Mesenchymal stem cell (in vitro differentiated cells and primary cell): ENCODE results near the gene GRK4.

Experiments used
- DNase-seq: peaks from one replicate; pipeline ENCODE4 v3.0.0-alpha.2; 2013
- H2AFZ ChIP-seq: one replicate; pipeline ENCODE4 v1.6.1; 2013; ENCODE audit warnings: low read depth, mild to moderate bottlenecking, control low read depth, inconsistent platforms, low read length, moderate library complexity
- H2AK5ac ChIP-seq: 2 replicates; pipeline ENCODE4 v1.6.1; 2013; ENCODE audit warnings: low read length, moderate library complexity, mild to moderate bottlenecking, inconsistent platforms; ENCODE audit not compliant: severe bottlenecking
- H2BK120ac ChIP-seq: one replicate; pipeline ENCODE4 v1.6.1; 2013; ENCODE audit warnings: low read depth, mild to moderate bottlenecking, inconsistent platforms, low read length, moderate library complexity
- H2BK12ac ChIP-seq, 2 experiments: one replicate each; pipeline ENCODE4 v1.6.1; 2013; ENCODE audit warnings: inconsistent platforms in 2 of 2, low read length in 2 of 2, mild to moderate bottlenecking in 2 of 2, moderate library complexity in 2 of 2, control low read depth in 1 of 2
- H2BK15ac ChIP-seq: one replicate; pipeline ENCODE4 v1.6.1; 2013; ENCODE audit warnings: mild to moderate bottlenecking, low read depth, inconsistent platforms; ENCODE audit not compliant: poor library complexity, severe bottlenecking
- H2BK5ac ChIP-seq: 2 replicates; pipeline ENCODE4 v1.6.1; 2013; ENCODE audit warnings: low read depth, mild to moderate bottlenecking, low read length, control low read depth, inconsistent platforms; ENCODE audit not compliant: poor library complexity, severe bottlenecking
- H3K14ac ChIP-seq, 2 experiments: one replicate each; pipeline ENCODE4 v1.6.1; 2013; ENCODE audit warnings: inconsistent platforms in 2 of 2, low read length in 2 of 2, control low read depth in 1 of 2, mild to moderate bottlenecking in 1 of 2, moderate library complexity in 1 of 2
- H3K18ac ChIP-seq, 2 experiments: one replicate each; pipeline ENCODE4 v1.6.1; 2013; ENCODE audit warnings: inconsistent platforms in 2 of 2, low read length in 2 of 2, control low read depth in 1 of 2, low read depth in 1 of 2, mild to moderate bottlenecking in 1 of 2
- H3K23ac ChIP-seq, 2 experiments: one replicate each; pipeline ENCODE4 v1.6.1; 2013; ENCODE audit warnings: inconsistent platforms in 2 of 2, low read length in 2 of 2, mild to moderate bottlenecking in 2 of 2, moderate library complexity in 2 of 2, control low read depth in 1 of 2
- H3K27ac ChIP-seq: 2 replicates; pipeline ENCODE4 v1.5.1; 2013; ENCODE audit warnings: mild to moderate bottlenecking, moderate library complexity, low read length, control low read depth, inconsistent platforms; ENCODE audit not compliant: poor library complexity, severe bottlenecking
- H3K27me3 ChIP-seq, 2 experiments: 2 replicates each; pipeline versions ENCODE4 v1.6.1 to v1.7.0; 2013; ENCODE audit warnings: low read length in 2 of 2, mild to moderate bottlenecking in 2 of 2, moderate library complexity in 2 of 2, control low read depth in 1 of 2, inconsistent platforms in 1 of 2; ENCODE audit not compliant: control insufficient read depth in 1 of 2, insufficient read depth in 1 of 2
- H3K36me3 ChIP-seq, 2 experiments: 2 replicates each; pipeline versions ENCODE4 v1.6.1 to v1.7.0; 2013; ENCODE audit warnings: low read length in 2 of 2, control low read depth in 1 of 2, inconsistent platforms in 1 of 2, low read depth in 1 of 2, mild to moderate bottlenecking in 1 of 2; ENCODE audit not compliant: insufficient read depth in 2 of 2, control insufficient read depth in 1 of 2
- H3K4ac ChIP-seq, 2 experiments: one replicate each; pipeline ENCODE4 v1.6.1; 2013; ENCODE audit warnings: inconsistent platforms in 2 of 2, low read length in 2 of 2, mild to moderate bottlenecking in 2 of 2, moderate library complexity in 2 of 2, control low read depth in 1 of 2, low read depth in 1 of 2
- H3K4me1 ChIP-seq: 2 replicates; pipeline ENCODE4 v1.6.1; 2013; ENCODE audit warnings: low read depth, low read length, control low read depth; ENCODE audit not compliant: control insufficient read depth, insufficient read depth
- H3K4me2 ChIP-seq: 2 replicates; pipeline ENCODE4 v1.6.1; 2013; ENCODE audit warnings: low read length, mild to moderate bottlenecking, inconsistent platforms; ENCODE audit not compliant: poor library complexity, severe bottlenecking
- H3K4me3 ChIP-seq, 2 experiments: 2 replicates each; pipeline versions ENCODE4 v1.5.1 to v1.7.0; 2013; ENCODE audit warnings: low read length in 2 of 2, mild to moderate bottlenecking in 2 of 2, control low read depth in 1 of 2, low read depth in 1 of 2; ENCODE audit not compliant: insufficient read depth in 1 of 2
- H3K79me1 ChIP-seq: replicated peaks from 2 replicates; pipeline ENCODE4 v1.6.1; 2013; ENCODE audit warnings: mild to moderate bottlenecking, control low read depth, low read length, inconsistent platforms; ENCODE audit not compliant: poor library complexity, severe bottlenecking
- H3K9ac ChIP-seq: 2 replicates; pipeline ENCODE4 v1.7.0; 2013; ENCODE audit warnings: mild to moderate bottlenecking, low read length, moderate library complexity
- H3K9me3 ChIP-seq: 2 replicates; pipeline ENCODE4 v1.7.0; 2013; ENCODE audit warnings: mild to moderate bottlenecking, low read length; ENCODE audit not compliant: control insufficient read depth
- H4K8ac ChIP-seq: one replicate; pipeline ENCODE4 v1.6.1; 2013; ENCODE audit warnings: inconsistent platforms, mild to moderate bottlenecking, low read length, moderate library complexity
- H4K91ac ChIP-seq: one replicate; pipeline ENCODE4 v1.6.1; 2013; ENCODE audit warnings: mild to moderate bottlenecking, low read length, inconsistent platforms
- WGBS: methylation state at CpG from one replicate; pipeline ENCODE4 v1.1.7; 2013; ENCODE audit warnings: mixed read lengths; 5-methylcytosine and 5-hydroxymethylcytosine counted together

GRK4 gene

GRCh38 chr4:2923141-2923551 lies 40.2 kb upstream of the GRK4 start:
- Histone ChIP-seq H3K18ac (peak overlapping the region in 1 of 2 experiments; percentile 46), H4K91ac (peak overlapping the region; percentile 61), H3K36me3 (peaks cover 50 to 51% of the 10 kb centered on the region in 2 experiments), H2BK12ac (peak overlapping the region; percentile 51 to 83), H3K4me3 (no peak overlapping the region), H2BK5ac (peak overlapping the region; percentile 2), H3K9me3 (no peaks in the 10 kb centered on the region), H3K4ac (peak overlapping the region in 1 of 2 experiments; percentile 52), H2BK15ac (no peak overlapping the region), H2AFZ (no peak overlapping the region), H3K4me1 (peaks cover 26% of the 10 kb centered on the region), H3K9ac (no peak overlapping the region), H4K8ac (no peak overlapping the region), H3K79me1 (peaks cover 26% of the 10 kb centered on the region), H2AK5ac (peak overlapping the region; percentile 18), H3K27ac (peak overlapping the region; percentile 77), H2BK120ac (no peak overlapping the region), H3K4me2 (no peak overlapping the region), H3K14ac (peak overlapping the region in 1 of 2 experiments; percentile 66), H3K23ac (no peak overlapping the region), H3K27me3 (no peaks in the 10 kb centered on the region)
- peak; percentile 88 for DNase-seq
- 88% methylated on average over 10 of the region's 10 CpGs for WGBS

DNA sequence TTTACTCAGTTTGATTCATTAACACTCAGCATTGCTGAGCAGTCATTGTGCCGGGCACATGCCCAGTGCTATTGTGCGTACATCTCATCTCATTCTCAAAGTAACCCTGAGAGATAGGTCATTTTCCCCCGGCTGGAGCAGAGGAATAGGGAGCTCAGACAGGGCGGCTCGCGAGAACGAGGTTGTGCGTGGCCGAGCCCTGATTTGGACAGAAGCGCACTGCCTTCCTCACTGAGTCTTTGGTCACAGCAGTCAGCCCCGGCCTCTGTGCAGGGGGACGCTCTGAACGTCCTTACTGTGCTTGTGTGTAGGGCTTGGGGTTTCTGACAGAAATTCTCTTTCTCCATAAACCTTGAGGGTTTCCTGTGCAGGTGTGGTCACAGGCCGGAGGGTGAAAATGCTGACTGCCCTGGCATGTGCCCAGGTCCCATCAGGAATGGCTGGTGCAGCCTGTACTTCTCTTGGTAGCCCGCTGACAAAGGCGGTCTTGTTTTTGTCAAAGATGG lies 39.6 kb upstream of the GRK4 start:
- Histone ChIP-seq H3K27me3 (no peaks in the 10 kb centered on the region), H3K9ac (no peak overlapping the region), H3K27ac (peak overlapping the region; percentile 77), H3K4me1 (peaks cover 26% of the 10 kb centered on the region), H3K4me2 (no peak overlapping the region), H2BK12ac (no peak overlapping the region), H3K4me3 (no peak overlapping the region), H3K23ac (no peak overlapping the region), H3K9me3 (no peaks in the 10 kb centered on the region), H2BK15ac (no peak overlapping the region), H3K36me3 (peaks cover 55 to 56% of the 10 kb centered on the region in 2 experiments), H3K14ac (no peak overlapping the region), H4K91ac (peak overlapping the region; percentile 14), H2AFZ (no peak overlapping the region), H2BK120ac (no peak overlapping the region), H2AK5ac (no peak overlapping the region), H4K8ac (no peak overlapping the region), H3K4ac (no peak overlapping the region), H2BK5ac (no peak overlapping the region), H3K18ac (peak overlapping the region in 1 of 2 experiments; percentile 46), H3K79me1 (peaks cover 30% of the 10 kb centered on the region)
- WGBS: 97% methylated on average over 16 of the region's 16 CpGs
- DNase-seq: no peak

DNA sequence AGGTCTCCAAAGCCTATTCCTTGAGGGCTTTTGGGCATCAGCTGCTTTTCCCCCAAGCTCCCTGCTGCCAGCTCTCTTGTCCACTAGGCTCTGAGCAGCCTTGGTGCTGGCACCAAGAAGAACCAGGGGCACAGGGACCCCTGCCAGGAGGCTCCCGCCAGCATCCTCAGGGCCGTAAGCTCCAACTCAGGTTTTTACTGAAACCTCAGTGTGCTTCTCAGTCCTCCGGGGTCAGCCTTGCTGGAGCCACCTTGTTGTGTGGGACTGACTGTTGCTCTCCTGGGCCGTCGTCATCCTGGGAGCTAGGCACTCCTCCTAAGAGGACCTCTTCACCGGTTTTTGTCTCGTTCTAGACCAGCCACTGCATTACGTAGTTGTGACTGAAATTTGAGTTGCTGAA lies 39.1 kb upstream of the GRK4 start:
- WGBS: 95% methylated on average over 8 of the region's 8 CpGs
- Histone ChIP-seq H3K14ac (no peak overlapping the region), H3K9ac (no peak overlapping the region), H3K79me1 (peaks cover 30% of the 10 kb centered on the region), H2AFZ (no peak overlapping the region), H3K9me3 (no peaks in the 10 kb centered on the region), H3K27me3 (no peaks in the 10 kb centered on the region), H3K4me1 (peaks cover 26% of the 10 kb centered on the region), H2BK12ac (no peak overlapping the region), H3K23ac (no peak overlapping the region), H2BK15ac (no peak overlapping the region), H2BK120ac (no peak overlapping the region), H3K4ac (no peak overlapping the region), H4K8ac (no peak overlapping the region), H4K91ac (no peak overlapping the region), H2BK5ac (no peak overlapping the region), H3K27ac (no peak overlapping the region), H2AK5ac (no peak overlapping the region), H3K36me3 (peaks cover 57 to 62% of the 10 kb centered on the region in 2 experiments), H3K18ac (no peak overlapping the region), H3K4me2 (no peak overlapping the region), H3K4me3 (no peak overlapping the region)
- DNase-seq: no peak

DNA sequence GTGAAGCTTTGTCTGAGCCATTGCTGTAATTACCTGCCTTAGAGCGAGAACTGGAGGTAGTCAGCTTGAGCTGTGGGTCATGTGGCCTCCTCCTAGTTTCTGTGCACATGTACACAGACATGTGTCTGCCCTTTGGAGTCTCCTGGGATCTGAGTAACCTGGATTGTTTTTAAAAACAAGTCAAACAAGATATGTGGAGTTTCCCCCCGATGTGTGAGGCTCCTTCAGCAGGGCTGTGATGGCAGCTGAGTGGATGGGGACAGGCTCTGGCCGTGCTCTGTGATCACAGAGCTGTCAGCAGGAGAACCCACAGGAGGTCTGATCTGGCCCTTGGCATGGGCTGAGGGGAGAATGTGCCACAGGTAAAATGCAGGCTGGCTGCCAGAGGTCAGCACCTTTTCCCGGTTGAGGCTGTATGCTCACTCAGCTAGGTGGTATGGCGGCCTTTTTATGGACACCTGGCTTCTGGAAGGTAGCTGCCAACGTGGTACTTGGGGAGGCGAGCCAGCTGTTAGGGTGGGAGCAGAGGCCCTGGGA lies 38.5 kb upstream of the GRK4 start:
- H3K9ac ChIP-seq: peak overlapping the region; percentile 0
- H2BK120ac ChIP-seq: no peak overlapping the region
- H2AFZ ChIP-seq: no peak overlapping the region
- no peak overlapping the region for H3K23ac ChIP-seq
- no peak for DNase-seq
- peaks cover 26% of the 10 kb centered on the region for H3K4me1 ChIP-seq
- H3K9me3 ChIP-seq: no peaks in the 10 kb centered on the region
- H3K4me2 ChIP-seq: no peak overlapping the region
- H3K4ac ChIP-seq: peak overlapping the region in 1 of 2 experiments; percentile 4
- H3K36me3 ChIP-seq: peaks cover 61 to 67% of the 10 kb centered on the region in 2 experiments
- H3K18ac ChIP-seq: no peak overlapping the region
- H4K8ac ChIP-seq: no peak overlapping the region
- no peaks in the 10 kb centered on the region for H3K27me3 ChIP-seq
- H3K4me3 ChIP-seq: no peak overlapping the region
- no peak overlapping the region for H3K14ac ChIP-seq
- H2BK12ac ChIP-seq: no peak overlapping the region
- no peak overlapping the region for H4K91ac ChIP-seq
- H3K27ac ChIP-seq: no peak overlapping the region
- H2AK5ac ChIP-seq: no peak overlapping the region
- peaks cover 34% of the 10 kb centered on the region for H3K79me1 ChIP-seq
- H2BK15ac ChIP-seq: no peak overlapping the region
- no peak overlapping the region for H2BK5ac ChIP-seq
- WGBS: 89% methylated on average over 7 of the region's 7 CpGs
